Measurements from ENCODE around the gene RFX3.
A peak's percentile ranks its signal among the peaks of the same experiment; 100 is the strongest.

Gene RFX3

DNA sequence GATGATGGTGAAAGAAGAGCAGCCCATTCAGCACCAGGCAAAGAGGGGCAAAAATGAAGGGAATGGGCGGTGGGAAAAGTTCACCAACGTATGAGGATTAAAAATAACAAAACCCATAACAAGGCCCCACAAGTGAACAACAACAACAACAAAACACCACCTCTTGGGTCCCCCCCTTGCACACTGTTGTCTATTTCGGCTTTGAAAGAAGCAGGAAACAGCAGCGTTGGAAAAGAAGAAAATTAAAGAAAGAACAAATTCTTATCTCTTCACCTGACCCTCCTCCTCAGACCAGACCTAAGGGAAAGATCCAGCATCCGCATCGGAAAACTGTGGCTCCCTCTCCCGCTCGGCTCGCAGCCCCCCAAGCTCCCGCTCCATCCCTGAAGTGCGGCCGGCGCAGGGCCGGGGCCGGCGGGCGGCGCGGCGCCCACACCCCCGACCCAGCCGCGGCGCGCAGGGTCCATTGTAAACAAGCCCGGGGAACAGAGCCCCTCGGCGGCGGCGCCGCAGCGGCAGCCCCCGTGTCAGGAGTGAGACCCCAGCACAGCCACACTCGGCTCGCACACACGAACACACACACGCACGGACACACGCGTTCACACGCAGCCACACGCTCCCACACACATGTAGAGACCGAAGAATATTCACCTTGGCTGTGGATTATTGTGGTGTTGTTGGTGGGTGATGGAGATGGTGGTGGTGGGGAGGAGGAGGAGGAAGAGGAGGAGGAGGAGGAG lies 535 bp downstream of the RFX3 start:
- H3K27me3 ChIP-seq (ENCODE audit: low read depth): no peaks in the 10 kb centered on the region
- in situ Hi-C loops (cut with MboI; ENCODE audit: low sequenced_read_pairs): no loop called here
- H3K4me1 ChIP-seq: peaks cover 26% of the 10 kb centered on the region
- no peaks in the 10 kb centered on the region for H3K9me3 ChIP-seq
- no peaks in the 10 kb centered on the region for H3K36me3 ChIP-seq (replicated peaks)
- peak in 1 of 2 experiments; percentile 41 for DNase-seq (ENCODE audit: low spot score in 2 of 2)
- H3K4me3 ChIP-seq: peak overlapping the region; percentile 87

DNA sequence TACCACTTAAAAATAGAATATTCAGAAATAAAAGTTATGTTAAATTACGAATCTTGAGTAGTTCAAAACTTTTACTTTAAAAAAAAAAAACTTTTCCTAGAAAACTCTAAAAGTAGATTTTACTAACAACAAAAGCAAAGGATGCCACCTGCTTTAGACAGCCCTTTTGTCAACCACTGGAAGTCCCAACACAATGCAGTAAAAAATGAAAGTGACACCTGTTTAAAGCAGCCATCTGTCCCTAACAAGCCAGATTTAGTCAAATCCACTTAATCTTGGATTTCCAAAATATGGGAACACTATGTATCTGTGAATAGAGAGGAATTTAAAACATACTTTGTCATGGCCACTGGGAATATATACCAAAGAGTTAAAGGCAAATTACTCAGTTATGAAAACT lies 3.8 kb downstream of the RFX3 start:
- H3K4me1 ChIP-seq: peaks cover 34% of the 10 kb centered on the region
- DNase-seq (ENCODE audit: low spot score in 2 of 2): no peak
- in situ Hi-C loops (cut with MboI; ENCODE audit: low sequenced_read_pairs): no loop called here

DNA sequence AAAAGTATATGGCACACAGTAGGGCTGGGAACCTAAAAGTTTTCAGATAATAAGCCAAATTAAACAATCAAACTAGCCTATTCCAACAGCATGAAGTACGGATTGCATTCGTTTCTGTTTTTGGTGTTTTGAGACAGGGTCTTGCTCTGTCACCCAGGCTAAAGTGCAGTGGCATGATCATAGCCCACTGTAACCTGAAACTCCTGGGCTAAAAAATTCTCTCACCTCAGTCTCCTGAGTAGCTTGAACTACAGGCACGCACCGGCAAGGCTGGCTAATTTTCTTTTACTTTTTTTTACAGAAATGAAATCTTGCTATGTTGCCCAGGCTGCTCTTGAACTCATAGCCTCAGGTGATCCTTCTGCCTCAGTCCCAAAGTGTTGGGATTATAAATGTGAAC lies 5.2 kb downstream of the RFX3 start:
- no peak for DNase-seq (ENCODE audit: low spot score in 2 of 2)
- Histone ChIP-seq H3K27me3 (ENCODE audit: low read depth) (no peaks in the 10 kb centered on the region), H3K4me3 (no peak overlapping the region), H3K36me3 (replicated peaks) (no peaks in the 10 kb centered on the region), H3K4me1 (peaks cover 34% of the 10 kb centered on the region), H3K9me3 (no peaks in the 10 kb centered on the region)
- in situ Hi-C loops (cut with MboI; ENCODE audit: low sequenced_read_pairs): no loop called here

More for the DNA sequence above, 3.8 kb downstream of the RFX3 start:
- Histone ChIP-seq H3K27me3 (ENCODE audit: low read depth) (no peaks in the 10 kb centered on the region), H3K36me3 (replicated peaks) (no peaks in the 10 kb centered on the region), H3K4me3 (no peak overlapping the region), H3K9me3 (no peaks in the 10 kb centered on the region)

DNA sequence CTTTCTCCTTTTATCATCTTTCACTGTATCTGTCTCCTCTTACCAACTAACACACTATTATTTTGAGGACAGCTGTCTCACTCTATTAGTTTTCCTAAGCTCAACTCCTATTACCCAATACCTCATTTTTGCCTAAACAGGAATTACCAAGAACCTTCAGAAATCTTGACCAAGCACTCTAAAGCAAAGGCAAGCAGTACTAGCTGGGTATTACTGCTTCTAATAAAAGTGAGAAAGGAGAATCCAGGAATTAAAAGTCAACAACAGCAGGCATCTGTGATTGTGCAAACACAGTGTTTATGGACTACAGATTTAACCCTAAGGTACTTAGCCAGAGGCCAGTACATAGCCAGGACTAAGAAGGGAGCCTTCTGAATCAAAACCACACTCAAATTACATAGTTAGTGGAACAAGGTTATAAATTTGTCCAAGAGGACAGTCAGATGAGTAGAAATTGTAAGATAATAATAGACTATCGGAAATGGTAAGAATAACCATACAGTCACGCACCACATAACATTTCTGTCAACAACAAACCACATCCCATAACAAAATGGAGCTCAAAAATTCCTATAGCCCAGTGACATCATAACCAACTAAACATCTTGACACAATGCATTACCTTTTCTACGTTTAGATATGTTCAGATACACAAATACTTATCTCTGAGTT lies 8.3 kb downstream of the RFX3 start:
- Histone ChIP-seq H3K4me1 (peaks cover 31% of the 10 kb centered on the region), H3K4me3 (no peak overlapping the region), H3K36me3 (replicated peaks) (no peaks in the 10 kb centered on the region), H3K27me3 (ENCODE audit: low read depth) (no peaks in the 10 kb centered on the region), H3K9me3 (no peaks in the 10 kb centered on the region)
- DNase-seq (ENCODE audit: low spot score in 2 of 2): no peak
- in situ Hi-C loops (cut with MboI; ENCODE audit: low sequenced_read_pairs): no loop called here

DNA sequence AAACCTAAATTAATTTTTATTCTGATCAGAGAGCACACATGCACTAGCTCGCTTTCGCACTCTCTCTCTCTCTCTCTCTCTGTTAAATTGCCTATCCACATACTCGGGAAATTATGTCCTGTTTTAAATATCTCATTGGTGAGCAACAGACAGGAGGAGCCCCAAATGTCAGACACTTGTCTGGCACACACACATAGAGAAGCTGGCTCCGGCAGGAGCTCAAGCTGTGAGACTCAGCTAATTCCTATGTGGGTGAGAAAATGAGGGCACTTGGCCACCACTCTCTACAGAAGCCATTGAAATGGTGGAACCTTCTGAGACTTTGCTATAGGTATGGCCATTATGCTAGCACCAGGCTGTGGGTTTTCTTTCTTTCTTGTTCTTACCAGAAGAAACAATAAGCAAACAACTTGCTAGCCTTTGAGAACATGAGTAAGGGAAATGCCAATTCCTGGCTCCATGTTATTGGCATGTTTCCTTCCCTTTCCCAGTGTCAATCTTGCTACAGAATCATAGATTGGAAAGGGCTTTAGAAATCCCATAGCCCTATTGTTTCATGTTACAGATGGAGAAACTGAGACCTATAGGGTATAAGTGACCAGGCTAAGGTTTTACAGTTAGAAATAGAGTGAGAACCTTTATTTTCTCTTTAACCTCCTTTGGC lies 9.0 kb downstream of the RFX3 start:
- DNase-seq (ENCODE audit: low spot score in 2 of 2): no peak
- H3K36me3 ChIP-seq (replicated peaks): no peaks in the 10 kb centered on the region
- no peaks in the 10 kb centered on the region for H3K9me3 ChIP-seq
- H3K4me3 ChIP-seq: no peak overlapping the region
- H3K27me3 ChIP-seq (ENCODE audit: low read depth): no peaks in the 10 kb centered on the region
- peaks cover 27% of the 10 kb centered on the region for H3K4me1 ChIP-seq
- in situ Hi-C loops (cut with MboI; ENCODE audit: low sequenced_read_pairs): no loop called here

DNA sequence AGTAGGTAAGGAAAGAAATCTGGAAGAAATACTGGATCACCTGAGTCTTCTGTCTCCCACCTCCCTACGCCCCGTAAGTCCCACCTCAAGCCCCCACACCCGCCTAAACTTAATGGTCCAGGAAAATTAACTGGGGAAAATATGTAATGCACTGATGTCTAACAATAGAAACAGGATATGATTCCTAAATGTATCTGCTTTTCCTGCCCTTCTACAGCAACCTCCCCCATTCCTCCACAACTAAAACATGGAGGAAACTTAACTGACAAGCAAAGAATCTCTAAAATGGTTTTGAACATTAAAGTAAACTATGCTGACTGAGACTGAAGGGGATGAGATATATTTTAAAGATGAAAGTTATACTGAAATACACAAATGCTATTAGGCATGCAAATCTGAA lies 10.4 kb downstream of the RFX3 start:
- Histone ChIP-seq H3K27me3 (ENCODE audit: low read depth) (no peaks in the 10 kb centered on the region), H3K9me3 (no peaks in the 10 kb centered on the region), H3K36me3 (replicated peaks) (no peaks in the 10 kb centered on the region), H3K4me1 (peaks cover 32% of the 10 kb centered on the region), H3K4me3 (no peak overlapping the region)
- in situ Hi-C loops (cut with MboI; ENCODE audit: low sequenced_read_pairs): no loop called here
- DNase-seq (ENCODE audit: low spot score in 2 of 2): no peak

DNA sequence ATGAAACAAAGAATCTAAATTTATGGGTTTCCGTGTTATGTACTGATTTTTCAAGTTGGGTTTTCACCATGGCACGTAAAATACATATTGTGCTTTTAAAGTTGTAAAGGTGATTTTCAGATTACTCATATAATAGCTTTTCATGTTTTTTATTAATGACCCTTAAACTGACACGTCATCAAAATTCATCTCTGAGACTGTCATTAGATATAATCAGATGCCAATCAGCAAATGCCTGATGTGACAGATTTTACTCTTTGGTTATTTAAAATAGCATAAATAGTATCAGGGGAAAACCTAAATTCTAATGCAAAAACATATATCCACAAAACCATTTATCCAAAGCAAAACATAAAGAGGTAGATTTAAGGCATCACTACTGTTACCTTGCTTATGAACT lies 11.0 kb downstream of the RFX3 start:
- DNase-seq (ENCODE audit: low spot score in 2 of 2): no peak
- Histone ChIP-seq H3K4me3 (no peak overlapping the region), H3K36me3 (replicated peaks) (no peaks in the 10 kb centered on the region), H3K9me3 (no peaks in the 10 kb centered on the region), H3K27me3 (ENCODE audit: low read depth) (no peaks in the 10 kb centered on the region), H3K4me1 (peaks cover 27% of the 10 kb centered on the region)
- in situ Hi-C loops (cut with MboI; ENCODE audit: low sequenced_read_pairs): no loop called here

DNA sequence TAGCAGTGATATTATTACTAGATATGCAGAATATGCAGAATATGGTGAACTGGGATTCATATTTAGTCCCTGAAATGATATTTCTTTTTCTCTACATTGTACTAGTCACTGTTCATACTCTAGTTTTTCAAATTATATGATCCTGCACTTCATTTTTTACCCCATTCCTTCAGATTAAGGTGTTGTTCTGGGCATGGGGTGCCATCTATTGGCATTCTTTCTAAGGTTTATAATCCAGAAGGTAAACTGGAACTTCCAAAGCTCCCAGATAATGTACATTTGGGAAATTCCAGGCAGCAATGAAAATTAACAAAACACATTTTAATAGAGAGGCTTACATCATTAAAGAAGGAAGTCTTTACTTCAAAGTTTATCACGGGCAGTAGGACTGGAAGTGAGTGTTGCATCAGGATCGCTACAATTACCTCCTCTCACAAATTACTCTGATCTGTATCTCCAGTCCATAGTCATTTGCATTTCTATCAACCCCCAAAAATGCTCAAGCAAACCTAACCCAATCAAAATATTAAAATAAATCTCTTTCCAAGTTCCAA lies 12.5 kb downstream of the RFX3 start:
- no peaks in the 10 kb centered on the region for H3K27me3 ChIP-seq (ENCODE audit: low read depth)
- H3K9me3 ChIP-seq: no peaks in the 10 kb centered on the region
- in situ Hi-C loops (cut with MboI; ENCODE audit: low sequenced_read_pairs): no loop called here
- no peak for DNase-seq (ENCODE audit: low spot score in 2 of 2)
- peaks cover 32% of the 10 kb centered on the region for H3K4me1 ChIP-seq
- no peak overlapping the region for H3K4me3 ChIP-seq
- no peaks in the 10 kb centered on the region for H3K36me3 ChIP-seq (replicated peaks)

DNA sequence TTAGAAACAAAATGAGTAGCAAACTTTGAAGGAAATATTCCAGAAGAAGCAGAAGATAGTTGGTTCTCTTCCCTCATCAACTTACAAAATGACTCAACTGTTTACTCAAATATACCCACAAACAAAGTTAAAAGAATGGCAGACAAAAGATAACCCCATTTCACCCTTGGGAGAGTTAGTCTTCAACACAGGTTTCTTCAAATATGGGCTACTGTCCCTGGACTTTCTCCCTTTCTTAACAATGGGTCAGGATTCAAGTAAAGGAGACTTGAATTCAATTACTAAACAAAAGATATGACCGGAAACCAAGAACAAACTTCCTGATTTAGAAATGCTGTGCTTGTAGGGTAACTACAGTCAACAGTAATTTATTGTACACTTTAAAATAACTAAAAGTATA lies 14.2 kb downstream of the RFX3 start:
- Histone ChIP-seq H3K9me3 (no peaks in the 10 kb centered on the region), H3K4me3 (no peak overlapping the region), H3K27me3 (ENCODE audit: low read depth) (no peaks in the 10 kb centered on the region), H3K4me1 (peaks cover 41% of the 10 kb centered on the region), H3K36me3 (replicated peaks) (no peaks in the 10 kb centered on the region)
- no peak for DNase-seq (ENCODE audit: low spot score in 2 of 2)
- in situ Hi-C loops (cut with MboI; ENCODE audit: low sequenced_read_pairs): no loop called here

DNA sequence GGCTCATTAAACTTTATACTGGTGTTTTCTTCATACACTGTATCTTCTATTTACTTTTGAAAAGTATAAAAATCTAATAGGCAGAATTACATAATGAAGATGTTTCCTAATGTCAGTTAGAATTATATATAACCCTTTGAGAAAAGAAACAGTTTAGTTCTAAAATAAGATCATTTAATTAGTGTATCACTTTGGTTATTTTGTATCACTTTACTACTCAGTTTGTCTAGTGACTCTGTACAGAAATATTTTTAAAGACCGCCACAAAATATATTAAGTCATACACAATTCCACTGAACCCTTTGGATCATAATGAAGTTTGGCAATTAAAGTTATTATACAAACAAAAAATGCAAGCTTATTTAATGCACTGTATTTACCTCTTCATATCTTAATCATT lies 15.0 kb downstream of the RFX3 start:
- in situ Hi-C loops (cut with MboI; ENCODE audit: low sequenced_read_pairs): no loop called here
- H3K27me3 ChIP-seq (ENCODE audit: low read depth): no peaks in the 10 kb centered on the region
- no peak for DNase-seq (ENCODE audit: low spot score in 2 of 2)
- H3K36me3 ChIP-seq (replicated peaks): no peaks in the 10 kb centered on the region
- peaks cover 41% of the 10 kb centered on the region for H3K4me1 ChIP-seq
- H3K9me3 ChIP-seq: no peaks in the 10 kb centered on the region
- no peak overlapping the region for H3K4me3 ChIP-seq

DNA sequence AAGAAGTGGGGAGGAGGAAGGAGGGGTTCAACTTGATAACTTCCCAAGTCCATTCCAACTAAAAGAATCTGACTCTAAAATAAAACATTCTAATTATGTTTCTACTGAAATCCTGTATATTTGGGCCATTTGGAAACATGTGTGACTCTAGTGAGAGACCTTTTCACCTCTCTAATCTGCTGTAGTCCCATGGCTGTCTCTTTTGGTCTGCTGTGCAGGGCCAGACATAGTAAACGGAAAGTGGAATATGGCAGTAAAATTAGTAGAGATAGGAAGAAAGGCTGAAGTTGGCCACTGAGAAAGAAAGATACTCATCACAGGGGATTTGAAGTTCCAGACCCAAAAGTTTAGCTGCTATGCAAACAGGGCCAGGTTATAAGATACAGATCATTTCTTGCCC lies 15.9 kb downstream of the RFX3 start:
- Histone ChIP-seq H3K36me3 (replicated peaks) (no peaks in the 10 kb centered on the region), H3K4me1 (peaks cover 44% of the 10 kb centered on the region), H3K4me3 (no peak overlapping the region), H3K9me3 (no peaks in the 10 kb centered on the region), H3K27me3 (ENCODE audit: low read depth) (no peaks in the 10 kb centered on the region)
- in situ Hi-C loops (cut with MboI; ENCODE audit: low sequenced_read_pairs): no loop called here
- no peak for DNase-seq (ENCODE audit: low spot score in 2 of 2)

DNA sequence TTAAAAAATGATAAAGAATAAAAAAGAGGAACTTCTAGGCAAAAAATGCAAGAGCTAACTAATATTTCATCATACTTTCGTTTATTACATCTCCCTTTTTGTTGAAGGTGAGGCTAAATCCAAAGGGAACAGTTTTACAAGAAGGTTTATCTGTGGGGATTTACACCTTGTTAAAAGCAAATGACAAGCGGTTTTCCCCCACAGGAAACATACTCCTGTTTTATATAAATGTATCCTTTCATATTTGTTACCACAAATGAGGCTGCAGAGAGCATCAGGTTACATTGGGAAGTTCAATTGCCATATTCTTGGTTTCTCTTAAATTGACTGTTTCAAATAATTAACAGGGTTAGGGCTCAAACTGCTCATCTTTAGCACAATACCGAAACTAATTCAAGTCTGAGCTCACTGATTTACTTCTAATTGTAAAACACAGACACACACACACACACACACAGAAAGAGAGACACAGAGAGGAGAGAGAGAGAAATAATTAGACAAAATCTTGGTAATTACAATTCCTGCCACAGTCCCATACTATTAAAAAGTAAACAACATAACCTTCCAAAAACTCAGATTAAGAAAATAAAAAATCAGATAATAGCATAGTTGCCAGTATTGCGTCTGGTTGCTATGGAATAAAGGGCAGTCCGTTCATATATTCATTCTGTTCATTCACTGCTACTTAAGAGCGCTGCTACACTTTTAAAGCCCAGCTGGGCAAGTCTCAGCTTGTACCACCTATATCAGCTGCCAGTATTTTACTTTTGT lies 17.1 kb downstream of the RFX3 start:
- Histone ChIP-seq H3K4me3 (peak overlapping the region; percentile 21), H3K27me3 (ENCODE audit: low read depth) (no peaks in the 10 kb centered on the region), H3K36me3 (replicated peaks) (no peaks in the 10 kb centered on the region), H3K4me1 (peaks cover 39% of the 10 kb centered on the region), H3K9me3 (no peaks in the 10 kb centered on the region)
- peak; percentile 56 to 84 for DNase-seq (ENCODE audit: low spot score in 2 of 2)
- in situ Hi-C loops (cut with MboI; ENCODE audit: low sequenced_read_pairs): no loop called here

DNA sequence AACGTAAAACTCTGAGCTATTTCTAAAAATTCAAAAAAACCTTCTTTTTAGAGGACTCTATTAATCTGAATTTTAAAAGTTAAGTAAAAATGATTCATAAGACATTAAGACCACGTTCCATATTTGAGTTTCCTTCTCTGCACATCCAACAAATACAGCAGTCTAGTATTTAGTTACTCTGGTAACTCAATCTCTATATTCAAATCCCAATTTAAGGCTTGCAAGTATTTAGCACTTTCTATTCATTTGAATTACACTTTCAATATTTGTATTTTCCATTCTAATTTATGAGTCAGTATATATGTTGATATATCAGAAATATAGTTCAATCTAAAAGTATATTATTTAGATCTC lies 17.7 kb downstream of the RFX3 start:
- Histone ChIP-seq H3K4me1 (peaks cover 32% of the 10 kb centered on the region), H3K4me3 (no peak overlapping the region; the same call in 1 of the 2 replicates), H3K9me3 (no peaks in the 10 kb centered on the region), H3K36me3 (replicated peaks) (no peaks in the 10 kb centered on the region), H3K27me3 (ENCODE audit: low read depth) (no peaks in the 10 kb centered on the region)
- DNase-seq (ENCODE audit: low spot score in 2 of 2): no peak
- in situ Hi-C loops (cut with MboI; ENCODE audit: low sequenced_read_pairs): no loop called here
